Endothelial cell of umbilical vein (primary cell): ENCODE data around the gene POLR2J. TPM values are rescaled to one million over a fixed set of nuclear protein-coding genes. Genes with fewer than 3 reads are reported as not detected.

Source experiments
- BruUV-seq: library from RNA; stranded (reverse); fragments of 400-500 nt; replicated peaks from 2 replicates; lab custom pipeline; 2021; lab: Mats Ljungman, UMichigan
- CTCF ChIA-PET: fragments of 300-600, 350-600 bp; sonication (Branson Sonifier 250); formaldehyde crosslinking; loops from one replicate; lab custom pipeline; 2021; ENCODE audit warnings: antibody characterized with exemption, inconsistent platforms; lab: Charles Lee
- POLR2A ChIA-PET: fragments of 300-600, 350-600 bp; sonication (Branson Sonifier 250); formaldehyde crosslinking; loops from one replicate; lab custom pipeline; 2021; ENCODE audit warnings: antibody characterized with exemption, inconsistent platforms; lab: Charles Lee
- DNase-seq: peaks from one replicate; pipeline ENCODE4 v3.0.0-alpha.2; 2011; ENCODE audit warnings: low read depth, low spot score
- FAIRE-seq: peaks from 2 replicates; lab custom pipeline; 2011; peaks lifted over from hg19 to GRCh38; lab: Jason Lieb, UNC
- H2AFZ ChIP-seq: 2 replicates; pipeline ENCODE4 v1.6.0; 2012; ENCODE audit warnings: low read depth, low read length, control low read depth, inconsistent platforms
- H3K27ac ChIP-seq: 2 replicates; pipeline ENCODE4 v1.5.1; 2011; ENCODE audit warnings: low read depth, mild to moderate bottlenecking, control low read depth, low read length, moderate library complexity; ENCODE audit not compliant: insufficient read depth
- H3K27me3 ChIP-seq, 2 experiments: 2 replicates each; pipeline versions ENCODE4 v1.6.0 to v1.6.1; 2011; ENCODE audit warnings: low read length in 2 of 2, mixed read lengths in 1 of 2; ENCODE audit not compliant: control insufficient read depth in 2 of 2, insufficient read depth in 2 of 2
- H3K36me3 ChIP-seq, 2 experiments: 2 replicates in 1 of 2; 3 replicates in 1 of 2; pipeline ENCODE4 v1.5.1; 2011; ENCODE audit warnings: low read length in 2 of 2, mild to moderate bottlenecking in 1 of 2, moderate library complexity in 1 of 2; ENCODE audit not compliant: control insufficient read depth in 2 of 2, insufficient read depth in 2 of 2; ENCODE audit errors: extremely low read depth in 1 of 2
- H3K4me1 ChIP-seq: 3 replicates; pipeline ENCODE4 v1.5.1; 2011; ENCODE audit warnings: mild to moderate bottlenecking, low read length; ENCODE audit not compliant: control insufficient read depth, insufficient read depth; ENCODE audit errors: extremely low read depth
- H3K4me2 ChIP-seq: 2 replicates; pipeline ENCODE4 v1.6.1; 2011; ENCODE audit warnings: low read length, control low read depth, mixed read lengths; ENCODE audit not compliant: insufficient read depth
- H3K4me3 ChIP-seq, 3 experiments: fragments of 200-600 bp in 1 of 3; sonication (generic), shearing (Covaris generic) in 1 of 3; replicated peaks in 1 of 3; 2 replicates each; pipeline ENCODE4 v1.5.1; 2011 to 2016; ENCODE audit warnings: control low read depth in 3 of 3, low read length in 3 of 3, mild to moderate bottlenecking in 2 of 3, inconsistent platforms in 1 of 3, low read depth in 1 of 3, moderate library complexity in 1 of 3; ENCODE audit not compliant: insufficient read depth in 1 of 3
- H3K79me2 ChIP-seq: 2 replicates; pipeline ENCODE4 v1.6.0; 2012; ENCODE audit warnings: low read length, inconsistent platforms; ENCODE audit not compliant: control insufficient read depth, insufficient read depth
- H3K9ac ChIP-seq: replicated peaks from 2 replicates; pipeline ENCODE3; 2011; ENCODE audit warnings: low read length, control low read depth; ENCODE audit not compliant: insufficient read depth; ENCODE audit errors: extremely low read depth
- H3K9me1 ChIP-seq: replicated peaks from 3 replicates; pipeline ENCODE4 v1.6.0; 2011; ENCODE audit warnings: mild to moderate bottlenecking, low read length; ENCODE audit not compliant: control insufficient read depth, insufficient read depth; ENCODE audit errors: extremely low read depth
- H3K9me3 ChIP-seq: replicated peaks from 2 replicates; pipeline ENCODE4 v1.5.1; 2012; ENCODE audit warnings: low read length, inconsistent platforms; ENCODE audit not compliant: control insufficient read depth, insufficient read depth
- H4K20me1 ChIP-seq: replicated peaks from 2 replicates; pipeline ENCODE3; 2011; ENCODE audit warnings: mild to moderate bottlenecking, low read length; ENCODE audit not compliant: control insufficient read depth, insufficient read depth; ENCODE audit errors: extremely low read depth
- GATA2 ChIP-seq: IDR thresholded peaks from 2 replicates; pipeline ENCODE4 v1.7.0; 2011; ENCODE audit warnings: low read depth, mild to moderate bottlenecking, moderate library complexity, mixed read lengths, low read length; ENCODE audit not compliant: insufficient read length, insufficient read depth
- JUN ChIP-seq: IDR thresholded peaks from 2 replicates; pipeline ENCODE4 v1.6.1; 2011; ENCODE audit warnings: borderline replicate concordance, low read depth; ENCODE audit not compliant: insufficient read length, insufficient read depth
- MAX ChIP-seq: IDR thresholded peaks from 2 replicates; pipeline ENCODE4 v1.6.1; 2011; ENCODE audit not compliant: insufficient read depth, insufficient read length
- dilution Hi-C: fragments of 300-500 bp; cut with MboI; formaldehyde crosslinking; loops from one replicate; pipeline ENCODE4 v1.15.0; 2019; ENCODE audit warnings: low sequenced_read_pairs; ENCODE audit not compliant: extremely low pct_ligation_motif_present
- intact Hi-C: fragments of 100-400 bp; cut with micrococcal nuclease; formaldehyde crosslinking; loops from one replicate; pipeline ENCODE4 v1.10.0; 2022
- polyA plus RNA-seq, 4 experiments: library from polyadenylated mRNA; depleted of rRNA in 3 of 4; stranded (reverse) in 3 of 4; unstranded in 1 of 4; fragments of >200 nt; gene quantifications; 2 replicates each; pipeline versions ENCODE4 v1.2.1 to v1.2.3, GENCODE V29; 2011 to 2012; ENCODE audit warnings: missing spikeins in 1 of 4
- total RNA-seq: library from RNA; stranded (reverse); gene quantifications from 2 replicates; pipeline ENCODE4 v1.2.3, GENCODE V29; 2021
- TF ChIP-seq, protein P1 (sequence below), 2 donors: IDR thresholded peaks; 1 replicate in 1 of 2; 2 replicates in 1 of 2; pipeline ENCODE4 v1.5.1; 2011; ENCODE audit warnings: low read length in 2 of 2, mild to moderate bottlenecking in 2 of 2, moderate library complexity in 2 of 2, control low read depth in 1 of 2, inconsistent platforms in 1 of 2, low read depth in 1 of 2; ENCODE audit not compliant: insufficient read depth in 1 of 2; ENCODE audit errors: extremely low read depth in 1 of 2

Gene POLR2J
- total and polyA plus RNA-seq, 2 donors (not counting 3 experiments of a cell fraction or from before 2014, with no cell fraction given): 48.7 to 93.6 TPM

- H3K79me2 ChIP-seq: no peaks in the 10 kb centered on the region
- no peak overlapping the region for H3K9ac ChIP-seq
- no peak for FAIRE-seq
- H4K20me1 ChIP-seq: no peaks in the 10 kb centered on the region
- ChIA-PET POLR2A (no interaction called here), CTCF (interaction anchor here (1.2 kb wide), 1 partner anchor 13 kb away, joined by 4 read pairs; no protein-coding TSS in a partner anchor)
- peaks cover 0 to 23% of the 10 kb centered on the region in 2 experiments for H3K36me3 ChIP-seq
- H3K27me3 ChIP-seq: no peaks in the 10 kb centered on the region
- H3K4me3 ChIP-seq: no peak overlapping the region
- dilution Hi-C loops (no loop called here), intact Hi-C loops (loop anchor here (2.0 kb wide), 1 partner anchor 21 kb away; no protein-coding TSS in a partner anchor)
- H3K4me1 ChIP-seq: no peaks in the 10 kb centered on the region
- TF ChIP-seq JUN: no peak
- TF ChIP-seq MAX: no peak
- TF ChIP-seq, protein P1, sequence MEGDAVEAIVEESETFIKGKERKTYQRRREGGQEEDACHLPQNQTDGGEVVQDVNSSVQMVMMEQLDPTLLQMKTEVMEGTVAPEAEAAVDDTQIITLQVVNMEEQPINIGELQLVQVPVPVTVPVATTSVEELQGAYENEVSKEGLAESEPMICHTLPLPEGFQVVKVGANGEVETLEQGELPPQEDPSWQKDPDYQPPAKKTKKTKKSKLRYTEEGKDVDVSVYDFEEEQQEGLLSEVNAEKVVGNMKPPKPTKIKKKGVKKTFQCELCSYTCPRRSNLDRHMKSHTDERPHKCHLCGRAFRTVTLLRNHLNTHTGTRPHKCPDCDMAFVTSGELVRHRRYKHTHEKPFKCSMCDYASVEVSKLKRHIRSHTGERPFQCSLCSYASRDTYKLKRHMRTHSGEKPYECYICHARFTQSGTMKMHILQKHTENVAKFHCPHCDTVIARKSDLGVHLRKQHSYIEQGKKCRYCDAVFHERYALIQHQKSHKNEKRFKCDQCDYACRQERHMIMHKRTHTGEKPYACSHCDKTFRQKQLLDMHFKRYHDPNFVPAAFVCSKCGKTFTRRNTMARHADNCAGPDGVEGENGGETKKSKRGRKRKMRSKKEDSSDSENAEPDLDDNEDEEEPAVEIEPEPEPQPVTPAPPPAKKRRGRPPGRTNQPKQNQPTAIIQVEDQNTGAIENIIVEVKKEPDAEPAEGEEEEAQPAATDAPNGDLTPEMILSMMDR (IDR thresholded peaks at IDR 0.05; ENCODE audit: extremely low read depth in 1 of 2, insufficient read depth in 1 of 2, low read depth in 1 of 2, low read length in 2 of 2): no peak
- TF ChIP-seq GATA2: no peak
- H2AFZ ChIP-seq: no peak overlapping the region
- DNase-seq: no peak
- no peak overlapping the region for H3K27ac ChIP-seq
- no TSS peak for BruUV-seq
- no peaks in the 10 kb centered on the region for H3K9me3 ChIP-seq
- H3K4me2 ChIP-seq: no peak overlapping the region
- no peaks in the 10 kb centered on the region for H3K9me1 ChIP-seq
Measured at GRCh38 chr7:102425639-102426267, 53.0 kb downstream of the POLR2J start.
